GM12892 (cell line): ENCODE measurements around the gene GSC2.

Source experiments
- POLR2A ChIP-seq: IDR thresholded peaks from 2 replicates; pipeline ENCODE4 v1.6.1; 2011; ENCODE audit warnings: low read depth, low read length, control low read depth
- POLR2AphosphoS5 ChIP-seq: IDR thresholded peaks from 2 replicates; pipeline ENCODE4 v1.6.1; 2011; ENCODE audit warnings: low read depth, low read length, control low read depth

- TF ChIP-seq POLR2AphosphoS5 (no peak), POLR2A (no peak)
Observed at GRCh38 chr22:19183216-19183615, 33.1 kb upstream of the GSC2 start.
